Smooth muscle cell (in vitro differentiated cells): Measurements from ENCODE around the gene CBY1. TPM values are rescaled to one million over a fixed set of nuclear protein-coding genes. Genes with fewer than 3 reads are reported as not detected.

Source experiments
- DNase-seq: peaks from one replicate; lab custom pipeline; 2025; ENCODE audit not compliant: unreplicated experiment; lab: John Stamatoyannopoulos, UW
- H2AFZ ChIP-seq: fragments of 200-600 bp; sonication (generic); 2 replicates; pipeline ENCODE4 v1.6.0; 2016; ENCODE audit warnings: antibody characterized with exemption, low read depth, mild to moderate bottlenecking
- H3F3A ChIP-seq: fragments of 200-600 bp; sonication (generic); 2 replicates; pipeline ENCODE4 v1.6.0; 2017; ENCODE audit warnings: antibody characterized with exemption, low read depth
- H3K27ac ChIP-seq: fragments of 200-600 bp; sonication (generic); 2 replicates; pipeline ENCODE4 v1.5.1; 2016; ENCODE audit warnings: low read depth, mild to moderate bottlenecking
- H3K27me3 ChIP-seq: fragments of 200-600 bp; sonication (generic); 2 replicates; pipeline ENCODE4 v1.6.1; 2016; ENCODE audit warnings: low read depth, mild to moderate bottlenecking
- H3K36me3 ChIP-seq: fragments of 200-600 bp; sonication (generic); 2 replicates; pipeline ENCODE4 v1.5.1; 2016; ENCODE audit warnings: low read depth
- H3K4me1 ChIP-seq: fragments of 200-600 bp; sonication (generic); 2 replicates; pipeline ENCODE4 v1.5.1; 2016; ENCODE audit warnings: low read depth
- H3K4me2 ChIP-seq: fragments of 200-600 bp; sonication (generic); 2 replicates; pipeline ENCODE4 v1.6.0; 2016; ENCODE audit warnings: mild to moderate bottlenecking
- H3K4me3 ChIP-seq: fragments of 200-600 bp; sonication (generic); 2 replicates; pipeline ENCODE4 v1.5.1; 2016; ENCODE audit warnings: mild to moderate bottlenecking
- H3K79me2 ChIP-seq: fragments of 200-600 bp; sonication (generic); 2 replicates; pipeline ENCODE4 v1.6.0; 2016; ENCODE audit warnings: low read depth, mild to moderate bottlenecking
- H3K9ac ChIP-seq: fragments of 200-600 bp; sonication (generic); 2 replicates; pipeline ENCODE4 v1.6.0; 2016; ENCODE audit warnings: low read depth
- H3K9me3 ChIP-seq: fragments of 200-600 bp; sonication (generic); replicated peaks from 2 replicates; pipeline ENCODE4 v1.5.1; 2016; ENCODE audit warnings: low read depth
- H4K20me1 ChIP-seq: fragments of 200-600 bp; sonication (generic); 2 replicates; pipeline ENCODE4 v1.6.0; 2016; ENCODE audit warnings: low read depth
- WGBS: methylation state at CpG from one replicate; pipeline ENCODE4 v1.1.7; 2016; ENCODE audit warnings: low lambda C conversion rate; 5-methylcytosine and 5-hydroxymethylcytosine counted together
- polyA plus RNA-seq: library from polyadenylated mRNA; unstranded; fragments of >200 nt; fragmentation: Nextera tagmentation; extraction: Ambion mirVana; gene quantifications from 2 replicates; pipeline ENCODE4 v1.2.1, GENCODE V29; 2016
- total RNA-seq: library from RNA; depleted of rRNA; stranded (reverse); fragments of >200 nt; gene quantifications from 2 replicates; pipeline ENCODE4 v1.2.3, GENCODE V29; 2014
- TF ChIP-seq, protein P1 (sequence below): fragments of 200-600 bp; sonication (generic); IDR thresholded peaks from 2 replicates; pipeline ENCODE4 v1.5.1; 2017; ENCODE audit warnings: borderline replicate concordance, mild to moderate bottlenecking, antibody characterized with exemption; ENCODE audit not compliant: insufficient read depth, poor library complexity, severe bottlenecking

CBY1 gene
- total and polyA plus RNA-seq, 2 experiments from 2014 or later: 12.3 to 52.9 TPM

DNA sequence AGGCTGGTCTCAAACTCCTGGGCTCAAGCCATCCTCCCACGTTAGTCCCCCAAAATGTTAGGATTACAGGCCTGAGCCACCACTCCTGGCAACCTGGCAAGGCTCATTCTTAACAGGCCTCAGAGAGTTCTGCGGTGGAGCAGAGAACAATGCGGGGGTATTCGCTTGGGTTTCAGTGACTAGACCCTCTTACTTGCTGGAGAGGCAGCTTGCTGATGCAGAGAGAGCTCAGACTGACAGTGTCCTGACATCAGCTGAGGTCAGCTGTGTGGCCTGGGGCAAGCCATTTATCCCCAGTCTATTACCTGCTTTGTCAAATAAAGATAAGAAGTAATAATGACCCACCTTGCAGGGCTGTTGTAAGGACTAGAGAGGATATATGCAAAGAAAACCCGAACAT, 46.2 kb upstream of the CBY1 start:
- DNase-seq: no peak
- Histone ChIP-seq H3K4me3 (no peak overlapping the region), H3K79me2 (no peaks in the 10 kb centered on the region), H3K9ac (no peak overlapping the region), H3K27me3 (no peaks in the 10 kb centered on the region), H3K36me3 (no peaks in the 10 kb centered on the region), H3K9me3 (no peaks in the 10 kb centered on the region), H4K20me1 (no peaks in the 10 kb centered on the region), H3K27ac (no peak overlapping the region), H3K4me1 (no peaks in the 10 kb centered on the region), H2AFZ (no peak overlapping the region), H3F3A (no peaks in the 10 kb centered on the region), H3K4me2 (no peak overlapping the region)
- WGBS: 92% methylated on average over 5 of the region's 5 CpGs
- TF ChIP-seq, protein P1, sequence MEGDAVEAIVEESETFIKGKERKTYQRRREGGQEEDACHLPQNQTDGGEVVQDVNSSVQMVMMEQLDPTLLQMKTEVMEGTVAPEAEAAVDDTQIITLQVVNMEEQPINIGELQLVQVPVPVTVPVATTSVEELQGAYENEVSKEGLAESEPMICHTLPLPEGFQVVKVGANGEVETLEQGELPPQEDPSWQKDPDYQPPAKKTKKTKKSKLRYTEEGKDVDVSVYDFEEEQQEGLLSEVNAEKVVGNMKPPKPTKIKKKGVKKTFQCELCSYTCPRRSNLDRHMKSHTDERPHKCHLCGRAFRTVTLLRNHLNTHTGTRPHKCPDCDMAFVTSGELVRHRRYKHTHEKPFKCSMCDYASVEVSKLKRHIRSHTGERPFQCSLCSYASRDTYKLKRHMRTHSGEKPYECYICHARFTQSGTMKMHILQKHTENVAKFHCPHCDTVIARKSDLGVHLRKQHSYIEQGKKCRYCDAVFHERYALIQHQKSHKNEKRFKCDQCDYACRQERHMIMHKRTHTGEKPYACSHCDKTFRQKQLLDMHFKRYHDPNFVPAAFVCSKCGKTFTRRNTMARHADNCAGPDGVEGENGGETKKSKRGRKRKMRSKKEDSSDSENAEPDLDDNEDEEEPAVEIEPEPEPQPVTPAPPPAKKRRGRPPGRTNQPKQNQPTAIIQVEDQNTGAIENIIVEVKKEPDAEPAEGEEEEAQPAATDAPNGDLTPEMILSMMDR: no peak

DNA sequence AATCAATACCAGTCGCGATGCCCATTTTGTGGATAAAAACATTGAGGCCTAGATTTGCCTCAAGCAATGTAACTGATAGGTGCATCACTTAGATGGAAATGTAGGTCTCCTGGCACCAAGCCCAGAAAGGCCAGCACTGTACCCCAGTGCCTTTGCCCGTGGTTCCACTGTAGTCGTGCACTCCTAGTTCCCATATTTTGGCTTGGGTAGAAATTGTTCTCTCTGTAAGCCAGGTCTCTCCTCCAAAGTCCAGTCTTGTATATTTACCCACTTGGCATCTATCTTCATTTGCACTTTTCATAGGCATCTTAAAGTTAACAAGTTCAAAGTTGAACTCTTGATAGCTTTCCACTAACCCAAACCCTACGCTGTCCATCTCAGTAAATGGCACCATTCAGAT, 44.9 kb upstream of the CBY1 start:
- H3K79me2 ChIP-seq: no peaks in the 10 kb centered on the region
- no peaks in the 10 kb centered on the region for H3K27me3 ChIP-seq
- no peak overlapping the region for H3K9ac ChIP-seq
- H3K9me3 ChIP-seq: no peaks in the 10 kb centered on the region
- 98% methylated on average over 5 of the region's 5 CpGs for WGBS
- no peak overlapping the region for H2AFZ ChIP-seq
- no peaks in the 10 kb centered on the region for H3F3A ChIP-seq
- no peak overlapping the region for H3K4me3 ChIP-seq
- H4K20me1 ChIP-seq: no peaks in the 10 kb centered on the region
- no peak overlapping the region for H3K27ac ChIP-seq
- TF ChIP-seq, protein P1: no peak
- H3K4me1 ChIP-seq: no peaks in the 10 kb centered on the region
- DNase-seq: no peak
- H3K36me3 ChIP-seq: no peaks in the 10 kb centered on the region
- H3K4me2 ChIP-seq: no peak overlapping the region

DNA sequence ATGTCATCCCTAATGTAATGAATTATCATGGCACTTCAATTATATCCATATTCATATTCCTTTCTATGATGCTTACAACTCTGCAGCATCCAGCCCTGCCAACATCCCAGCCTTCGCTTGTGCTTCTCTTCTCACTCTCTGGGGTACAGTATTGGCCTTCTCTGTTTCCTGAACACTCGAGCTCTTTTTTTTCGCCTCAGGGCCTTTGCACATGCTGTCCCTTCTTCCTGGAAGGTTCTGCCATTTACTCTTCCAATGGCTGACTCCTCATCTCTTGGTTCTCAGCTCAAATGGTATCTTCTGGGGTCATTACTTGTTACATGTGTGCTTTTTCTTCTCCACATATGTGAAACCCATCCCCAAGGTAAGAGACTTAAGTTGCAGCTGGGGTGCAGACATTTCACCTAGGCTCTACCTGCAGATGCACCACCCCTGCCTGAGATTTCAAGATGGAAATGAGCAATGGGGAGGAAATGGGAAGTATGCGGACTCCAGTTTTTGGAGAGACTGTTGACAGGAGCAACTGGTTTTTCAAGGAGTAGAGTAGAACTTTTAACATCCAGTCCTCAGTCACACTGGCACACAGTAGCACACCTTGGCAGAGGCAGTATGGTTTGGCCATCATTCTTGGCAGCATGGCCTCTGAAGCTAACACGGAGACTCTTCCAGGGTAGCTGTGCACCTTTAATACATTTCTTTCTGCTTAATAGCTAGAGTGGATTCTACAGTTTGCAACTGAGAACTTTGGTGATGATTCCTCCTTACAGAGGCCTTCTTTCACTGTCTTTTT, 44.0 kb upstream of the CBY1 start:
- Histone ChIP-seq H3K79me2 (no peaks in the 10 kb centered on the region), H3F3A (no peaks in the 10 kb centered on the region), H2AFZ (no peak overlapping the region), H3K36me3 (no peaks in the 10 kb centered on the region), H4K20me1 (no peaks in the 10 kb centered on the region), H3K9me3 (no peaks in the 10 kb centered on the region), H3K4me1 (no peaks in the 10 kb centered on the region), H3K4me2 (no peak overlapping the region), H3K9ac (no peak overlapping the region), H3K4me3 (no peak overlapping the region), H3K27me3 (no peaks in the 10 kb centered on the region), H3K27ac (no peak overlapping the region)
- no peak for DNase-seq
- WGBS: 95% methylated on average over 5 of the region's 5 CpGs
- TF ChIP-seq, protein P1: no peak

DNA sequence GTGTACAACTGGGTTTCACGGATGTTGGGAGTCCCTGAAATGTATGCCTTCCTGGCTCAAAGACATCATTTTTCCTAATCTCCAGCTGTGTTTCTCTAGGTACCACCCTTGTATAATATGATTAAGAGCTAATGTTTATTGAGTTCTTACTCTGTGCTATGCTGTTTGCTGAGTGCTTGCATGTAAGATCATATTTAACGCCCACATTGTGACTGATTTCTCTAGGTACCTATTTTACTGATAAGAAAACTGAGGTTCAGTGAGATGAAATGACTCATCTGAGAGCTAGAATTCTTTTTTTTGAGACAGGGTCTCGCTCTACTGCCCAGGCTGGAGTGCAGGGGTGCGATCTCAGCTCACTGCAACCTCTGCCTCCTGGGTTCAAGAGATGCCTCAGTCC, 42.9 kb upstream of the CBY1 start:
- Histone ChIP-seq H2AFZ (no peak overlapping the region), H3K4me2 (no peak overlapping the region), H3F3A (no peaks in the 10 kb centered on the region), H4K20me1 (no peaks in the 10 kb centered on the region), H3K79me2 (no peaks in the 10 kb centered on the region), H3K27ac (no peak overlapping the region), H3K36me3 (peaks cover 4% of the 10 kb centered on the region), H3K4me1 (no peaks in the 10 kb centered on the region), H3K9ac (no peak overlapping the region), H3K27me3 (no peaks in the 10 kb centered on the region), H3K9me3 (no peaks in the 10 kb centered on the region), H3K4me3 (no peak overlapping the region)
- TF ChIP-seq, protein P1: no peak
- DNase-seq: no peak
- 97% methylated on average over 4 of the region's 4 CpGs for WGBS
